Myocyte (in vitro differentiated cells): ENCODE results near the gene PRIM1. TPM values are rescaled to one million over a fixed set of nuclear protein-coding genes. Genes with fewer than 3 reads are reported as not detected.
"Not testable (repeated sequence)": the region's sequence is repeated elsewhere in the genome, so short reads cannot be mapped to it uniquely, and the experiment has no call there.

ENCODE experiments used
- DNase-seq: peaks from one replicate; pipeline ENCODE4 v3.0.0-alpha.2; 2012; ENCODE audit warnings: low read depth
- total RNA-seq: library from RNA; depleted of rRNA; stranded (reverse); fragments of >200 nt; gene quantifications from 2 replicates; pipeline ENCODE4 v1.2.3, GENCODE V29; 2014

PRIM1 gene
- total RNA-seq, 1 donor from 2014 or later, result 1.7 TPM

DNA sequence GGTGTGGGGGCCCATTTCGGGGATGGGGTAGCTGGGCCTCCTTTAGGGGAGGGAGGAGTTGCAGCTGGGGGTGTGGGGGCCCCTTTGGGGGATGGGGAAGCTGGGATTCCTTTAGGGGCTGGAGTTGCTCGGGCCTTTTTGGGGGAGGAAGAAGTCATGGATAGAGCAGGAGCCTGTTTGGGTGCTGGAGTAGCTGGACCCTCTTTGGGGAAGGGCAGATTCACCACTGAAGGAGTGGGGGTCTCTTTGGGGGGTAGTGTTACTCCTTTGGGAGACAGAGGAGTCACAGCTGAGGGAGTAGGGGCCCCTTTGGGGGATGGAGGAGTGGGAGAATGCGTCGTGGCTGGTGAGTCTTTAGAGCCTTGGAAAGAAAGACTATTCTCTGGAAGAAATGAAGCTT is 33.5 kb downstream of the PRIM1 start:
- no peak for DNase-seq

- no peak for DNase-seq
Observed at GRCh38 chr12:56718149-56718548, 34.0 kb downstream of the PRIM1 start.

DNA sequence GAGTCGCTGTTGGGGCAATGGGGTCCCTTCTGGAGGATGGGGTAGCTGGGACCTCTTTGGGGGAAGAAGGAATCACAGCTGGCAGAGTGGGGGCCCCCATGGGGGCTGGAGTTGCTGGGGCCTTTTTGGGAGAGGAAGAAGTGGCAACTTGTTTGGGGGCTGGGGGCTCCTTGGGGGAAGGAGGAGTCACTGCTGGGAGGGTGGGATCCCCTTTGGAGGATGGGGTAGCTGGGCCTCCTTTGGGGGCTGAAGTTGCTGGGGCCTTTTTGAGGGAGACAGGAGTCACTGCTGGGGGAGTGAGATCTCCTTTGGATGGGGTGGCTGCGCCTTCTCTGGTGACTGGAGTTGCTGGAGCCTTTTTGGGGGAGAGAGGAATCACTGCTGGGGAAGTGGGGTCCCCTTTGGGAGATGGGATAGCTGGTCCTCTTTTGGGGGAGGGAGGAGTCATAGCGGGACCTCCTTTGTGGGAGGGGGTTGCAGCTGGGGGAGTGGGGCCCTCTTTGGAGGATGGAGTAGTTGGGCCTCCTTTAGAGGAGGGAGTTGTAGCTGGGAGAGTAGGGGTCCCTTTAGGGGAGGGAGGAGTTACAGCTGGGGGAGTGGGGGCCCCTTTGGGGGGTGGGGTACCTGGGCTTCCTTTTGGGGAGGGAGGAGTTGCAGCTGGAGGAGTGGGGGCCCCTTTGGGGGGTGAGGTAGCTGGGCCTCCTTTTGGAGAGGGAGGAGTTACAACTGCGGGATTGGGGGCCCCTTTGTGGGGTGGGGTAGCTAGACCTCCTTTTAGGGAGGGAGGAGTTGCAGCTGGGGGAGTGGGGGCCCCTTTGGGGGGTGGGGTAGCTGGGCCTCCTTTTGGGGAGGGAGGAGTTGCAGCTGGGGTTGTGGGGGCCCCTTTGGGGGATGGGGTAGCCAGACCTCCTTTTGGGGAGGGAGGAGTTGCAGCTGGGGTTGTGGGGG is 34.9 kb downstream of the PRIM1 start:
- no peak for DNase-seq

DNA sequence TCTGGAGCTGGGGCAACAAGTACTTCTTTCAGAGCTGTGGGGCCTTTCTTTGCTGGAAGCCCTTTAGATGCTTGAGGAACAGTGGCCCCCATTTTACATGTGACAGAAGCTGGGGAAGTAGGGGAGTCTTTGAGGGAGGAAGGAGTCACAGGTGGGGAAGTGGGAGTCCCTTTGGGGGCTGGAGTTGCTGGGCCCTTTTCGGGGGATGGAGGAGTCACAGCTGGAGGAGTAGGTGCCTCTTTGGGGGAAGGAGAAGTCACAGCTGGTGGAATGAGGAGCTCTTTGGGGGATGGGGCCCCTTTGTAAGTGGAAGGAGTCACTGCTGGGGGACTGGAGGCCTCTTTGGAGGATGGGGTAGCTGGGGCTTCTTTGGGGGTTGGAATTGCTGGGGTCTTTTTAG is 35.7 kb downstream of the PRIM1 start:
- no peak for DNase-seq

DNA sequence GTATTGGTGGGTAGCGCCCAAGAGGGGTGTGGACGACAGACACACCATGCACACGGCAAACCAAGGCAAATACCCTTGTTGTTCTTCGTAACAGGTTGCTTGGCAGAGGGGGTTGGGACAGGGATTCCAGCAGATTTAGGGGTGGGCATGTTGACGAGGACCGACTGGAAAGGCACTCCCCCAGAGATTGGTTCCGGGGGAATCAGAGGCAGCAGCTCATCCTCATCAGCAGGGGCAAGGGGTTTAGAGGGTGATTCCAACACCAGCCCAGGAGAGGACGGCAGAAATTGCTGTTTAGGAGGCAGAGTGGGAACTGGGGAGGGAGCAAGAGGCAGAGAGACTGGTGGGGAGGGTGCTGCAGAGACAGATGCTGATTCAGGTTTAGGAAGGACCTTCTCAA is 36.3 kb downstream of the PRIM1 start:
- no peak for DNase-seq

- no peak for DNase-seq
Observed at GRCh38 chr12:56714431-56714929, 37.6 kb downstream of the PRIM1 start.

DNA sequence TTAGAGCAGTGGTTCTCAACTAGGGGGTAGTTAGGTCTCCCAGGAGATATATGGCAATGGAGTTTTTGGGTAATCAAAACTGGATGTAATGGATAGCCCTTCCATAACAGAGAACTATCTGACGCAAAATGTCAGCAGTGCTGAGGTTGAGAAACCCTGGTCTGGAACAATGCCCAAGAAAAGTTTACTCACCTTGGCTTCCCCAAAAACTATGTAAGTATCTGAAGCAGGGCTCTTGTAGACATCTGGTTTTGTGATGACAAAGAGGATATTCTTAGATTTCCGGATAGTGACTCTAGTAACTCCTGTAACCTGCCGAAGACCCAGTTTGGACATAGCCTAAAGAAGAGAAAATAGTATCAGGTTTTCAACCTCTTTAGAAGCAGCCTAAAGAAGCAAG is 38.8 kb downstream of the PRIM1 start:
- DNase-seq, result no peak

DNA sequence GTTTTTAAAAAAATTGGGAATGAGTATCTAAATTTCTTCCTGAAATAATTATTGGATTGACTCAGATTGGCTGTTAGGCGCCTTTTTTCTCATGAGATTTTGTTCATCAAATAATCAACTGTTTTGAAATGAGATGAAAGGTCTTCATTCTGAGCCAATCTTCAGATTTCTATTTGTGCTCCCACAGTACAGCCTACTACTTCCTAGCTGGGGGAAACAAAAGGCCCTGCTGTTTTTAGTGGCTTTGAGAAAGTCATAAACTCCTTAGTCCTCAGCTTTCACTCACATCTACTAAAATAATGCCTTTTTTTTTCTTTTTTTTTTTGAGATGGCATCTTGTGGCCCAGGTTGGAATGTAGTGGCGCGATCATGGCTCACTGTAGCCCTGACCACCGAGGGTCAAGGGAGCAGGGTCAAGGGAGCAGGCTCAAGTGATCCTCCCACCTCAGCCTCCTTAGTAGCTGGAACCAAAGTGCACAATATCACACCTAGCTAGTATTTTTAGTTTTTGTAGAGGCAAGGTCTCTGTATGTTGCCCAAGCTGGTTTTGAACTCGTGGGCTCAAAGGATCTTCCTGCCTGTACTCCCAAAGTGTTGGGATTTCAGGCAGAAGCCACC is 42.3 kb downstream of the PRIM1 start:
- DNase-seq, result no peak

GRCh38 chr12:56704522-56704921 is 47.6 kb downstream of the PRIM1 start:
- not testable (repeated sequence) for DNase-seq

- DNase-seq, result no peak
Observed at GRCh38 chr12:56699020-56699661, 53.0 kb downstream of the PRIM1 start.

- DNase-seq, result peak; percentile 89
Observed at GRCh38 chr12:56695327-56696101, 56.6 kb downstream of the PRIM1 start.

DNA sequence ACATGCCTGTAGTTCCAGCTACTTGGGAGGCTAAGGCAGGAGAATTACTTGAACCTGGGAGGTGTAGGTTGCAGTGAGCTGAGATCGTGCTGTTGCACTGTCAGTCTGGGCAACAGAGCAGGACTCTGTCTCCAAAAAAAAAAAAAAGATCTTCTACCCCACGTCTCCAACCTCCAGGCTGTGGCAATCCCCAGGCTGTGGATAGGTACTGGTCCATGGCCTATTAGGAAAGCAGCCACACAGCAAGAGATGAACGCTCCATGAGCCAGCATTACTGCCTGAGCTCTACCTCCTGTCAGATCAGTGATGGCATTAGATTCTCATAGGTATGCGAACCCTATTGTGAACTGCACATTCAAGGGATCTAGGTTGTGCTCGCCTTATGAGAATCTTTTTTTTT is 58.0 kb downstream of the PRIM1 start:
- DNase-seq, result no peak

GRCh38 chr12:56688846-56689109 is 63.3 kb downstream of the PRIM1 start:
- DNase-seq, result no peak

DNA sequence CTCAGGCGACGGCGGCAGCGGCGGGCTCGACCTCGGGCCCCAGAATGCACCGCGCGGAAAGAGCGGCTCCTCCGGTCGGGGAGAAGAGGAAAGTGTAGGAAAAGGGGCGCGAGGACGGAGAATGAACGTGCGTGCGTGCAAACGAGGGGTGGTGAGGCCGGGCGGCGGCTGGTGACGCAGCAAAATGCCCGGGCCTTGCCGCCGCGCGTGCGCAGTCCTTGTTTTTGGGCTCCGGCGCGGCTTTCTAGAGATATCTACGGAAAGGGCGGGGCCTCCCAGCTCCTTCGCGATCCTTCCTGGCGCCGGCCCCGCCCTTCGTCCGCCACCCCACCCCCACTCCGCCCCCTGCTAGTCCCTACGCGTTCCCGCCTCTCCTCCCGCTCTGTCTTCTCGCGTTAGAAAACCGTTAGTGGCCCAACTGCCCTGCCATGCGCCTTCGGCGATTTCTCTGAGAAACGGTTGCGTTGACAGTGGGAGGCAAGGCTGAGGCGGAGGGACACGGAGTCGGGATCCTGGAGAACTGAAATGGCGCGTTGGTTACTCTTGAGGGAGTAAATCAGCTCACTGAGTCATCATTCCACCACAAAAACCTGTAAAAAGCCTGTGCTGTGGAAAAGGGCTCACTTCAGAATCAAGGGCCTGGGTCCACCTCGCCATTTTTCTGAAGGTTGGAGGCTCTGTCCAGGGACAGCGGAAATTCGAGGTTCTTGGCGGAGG is 63.8 kb downstream of the PRIM1 start, which contains the start of gene PTGES3:
Gene PTGES3 (minus strand): TSS at position 156 of the 717 bp plus-strand sequence. CDS start 285 bp downstream, outside the sequence.
- peak; percentile 98 for DNase-seq

- peak; percentile 33 for DNase-seq
Observed at GRCh38 chr12:56687223-56688128, 64.6 kb downstream of the PRIM1 start.

- no peak for DNase-seq
Observed at GRCh38 chr12:56684745-56685359, 67.3 kb downstream of the PRIM1 start.

GRCh38 chr12:56682323-56682722 is 69.8 kb downstream of the PRIM1 start:
- no peak for DNase-seq
